Neural cell (in vitro differentiated cells): ENCODE measurements around the gene MRPL52.

Source experiments
- EP300 ChIP-seq: fragments of 450-650 bp; conservative IDR thresholded peaks from 2 replicates; pipeline ENCODE4 v1.6.1; 2014; ENCODE audit warnings: antibody characterized with exemption, mild to moderate bottlenecking, moderate library complexity; ENCODE audit not compliant: poor library complexity, severe bottlenecking
- EZH2 ChIP-seq: fragments of 200-600, 300-800 bp; shearing (Covaris generic), sonication (generic); IDR thresholded peaks from 2 replicates; pipeline ENCODE4 v1.6.1; 2014; ENCODE audit warnings: antibody characterized with exemption, low read length, borderline replicate concordance, mild to moderate bottlenecking; ENCODE audit not compliant: insufficient read depth, poor library complexity, severe bottlenecking
- POLR2AphosphoS5 ChIP-seq: IDR thresholded peaks from 2 replicates; pipeline ENCODE4 v1.6.1; 2012
- RAD21 ChIP-seq: fragments of 450-650 bp; conservative IDR thresholded peaks from 2 replicates; pipeline ENCODE4 v1.6.1; 2014; ENCODE audit warnings: antibody characterized with exemption, mild to moderate bottlenecking, moderate library complexity
- SMC3 ChIP-seq: fragments of 450-650 bp; conservative IDR thresholded peaks from 2 replicates; pipeline ENCODE4 v1.6.1; 2014; ENCODE audit warnings: antibody characterized with exemption, mild to moderate bottlenecking, moderate library complexity; ENCODE audit not compliant: poor library complexity
- TAF1 ChIP-seq: IDR thresholded peaks from 2 replicates; pipeline ENCODE4 v1.6.1; 2012; ENCODE audit warnings: low read depth
- TF ChIP-seq, protein P1 (sequence below): fragments of 450-650 bp; IDR thresholded peaks from 2 replicates; pipeline ENCODE4 v1.5.1; 2014; ENCODE audit warnings: antibody characterized with exemption, mild to moderate bottlenecking, moderate library complexity; ENCODE audit not compliant: poor library complexity, severe bottlenecking
- TF ChIP-seq, protein P2 (sequence below): IDR thresholded peaks from 2 replicates; pipeline ENCODE4 v1.6.1; 2012; ENCODE audit warnings: borderline replicate concordance

DNA sequence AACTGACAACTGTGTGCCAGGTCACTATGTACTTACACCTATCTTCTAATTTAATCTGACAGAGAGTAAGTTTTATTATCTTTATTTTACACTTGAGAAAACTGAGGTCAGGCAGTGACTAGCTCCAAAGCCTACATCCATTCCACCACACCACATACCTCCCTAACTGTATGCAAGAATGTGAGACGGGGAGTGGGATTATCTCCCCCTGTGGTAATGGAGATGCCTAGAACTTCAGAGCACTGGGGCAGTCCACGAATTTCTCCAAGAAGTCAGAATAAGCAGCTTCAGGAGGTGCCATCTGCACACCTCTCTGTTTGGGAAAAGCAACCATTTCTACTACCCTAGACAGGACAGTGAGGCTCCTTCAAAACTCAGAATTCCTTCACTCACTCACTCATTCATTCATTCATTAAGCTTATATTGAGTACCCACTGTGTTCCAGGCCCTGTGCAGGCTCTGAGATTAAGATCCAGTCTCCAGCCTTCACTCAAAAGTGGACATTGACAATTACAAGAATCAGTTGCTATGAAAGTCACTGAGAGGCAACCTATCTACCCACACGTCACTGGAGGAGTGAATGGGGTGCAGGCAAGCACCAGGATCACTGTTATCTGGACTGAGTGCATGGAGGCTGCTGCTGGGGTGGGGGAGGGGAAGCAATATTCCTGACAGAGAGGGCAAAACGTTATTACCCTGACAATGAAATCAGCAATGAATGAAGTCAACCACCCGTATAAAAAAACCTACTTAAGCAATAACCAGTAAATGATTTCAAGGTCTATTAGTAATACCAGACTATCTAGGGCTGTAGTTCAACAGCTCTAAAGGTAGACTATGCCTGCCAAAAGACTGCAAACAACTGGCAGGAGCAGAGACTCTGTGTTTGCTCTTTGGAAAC lies 32.4 kb upstream of the MRPL52 start:
- TF ChIP-seq, protein P1, sequence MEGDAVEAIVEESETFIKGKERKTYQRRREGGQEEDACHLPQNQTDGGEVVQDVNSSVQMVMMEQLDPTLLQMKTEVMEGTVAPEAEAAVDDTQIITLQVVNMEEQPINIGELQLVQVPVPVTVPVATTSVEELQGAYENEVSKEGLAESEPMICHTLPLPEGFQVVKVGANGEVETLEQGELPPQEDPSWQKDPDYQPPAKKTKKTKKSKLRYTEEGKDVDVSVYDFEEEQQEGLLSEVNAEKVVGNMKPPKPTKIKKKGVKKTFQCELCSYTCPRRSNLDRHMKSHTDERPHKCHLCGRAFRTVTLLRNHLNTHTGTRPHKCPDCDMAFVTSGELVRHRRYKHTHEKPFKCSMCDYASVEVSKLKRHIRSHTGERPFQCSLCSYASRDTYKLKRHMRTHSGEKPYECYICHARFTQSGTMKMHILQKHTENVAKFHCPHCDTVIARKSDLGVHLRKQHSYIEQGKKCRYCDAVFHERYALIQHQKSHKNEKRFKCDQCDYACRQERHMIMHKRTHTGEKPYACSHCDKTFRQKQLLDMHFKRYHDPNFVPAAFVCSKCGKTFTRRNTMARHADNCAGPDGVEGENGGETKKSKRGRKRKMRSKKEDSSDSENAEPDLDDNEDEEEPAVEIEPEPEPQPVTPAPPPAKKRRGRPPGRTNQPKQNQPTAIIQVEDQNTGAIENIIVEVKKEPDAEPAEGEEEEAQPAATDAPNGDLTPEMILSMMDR, result no peak
- TF ChIP-seq TAF1 (no peak), POLR2AphosphoS5 (no peak), RAD21 (no peak), EZH2 (no peak), EP300 (no peak), SMC3 (no peak)
- TF ChIP-seq, protein P2, sequence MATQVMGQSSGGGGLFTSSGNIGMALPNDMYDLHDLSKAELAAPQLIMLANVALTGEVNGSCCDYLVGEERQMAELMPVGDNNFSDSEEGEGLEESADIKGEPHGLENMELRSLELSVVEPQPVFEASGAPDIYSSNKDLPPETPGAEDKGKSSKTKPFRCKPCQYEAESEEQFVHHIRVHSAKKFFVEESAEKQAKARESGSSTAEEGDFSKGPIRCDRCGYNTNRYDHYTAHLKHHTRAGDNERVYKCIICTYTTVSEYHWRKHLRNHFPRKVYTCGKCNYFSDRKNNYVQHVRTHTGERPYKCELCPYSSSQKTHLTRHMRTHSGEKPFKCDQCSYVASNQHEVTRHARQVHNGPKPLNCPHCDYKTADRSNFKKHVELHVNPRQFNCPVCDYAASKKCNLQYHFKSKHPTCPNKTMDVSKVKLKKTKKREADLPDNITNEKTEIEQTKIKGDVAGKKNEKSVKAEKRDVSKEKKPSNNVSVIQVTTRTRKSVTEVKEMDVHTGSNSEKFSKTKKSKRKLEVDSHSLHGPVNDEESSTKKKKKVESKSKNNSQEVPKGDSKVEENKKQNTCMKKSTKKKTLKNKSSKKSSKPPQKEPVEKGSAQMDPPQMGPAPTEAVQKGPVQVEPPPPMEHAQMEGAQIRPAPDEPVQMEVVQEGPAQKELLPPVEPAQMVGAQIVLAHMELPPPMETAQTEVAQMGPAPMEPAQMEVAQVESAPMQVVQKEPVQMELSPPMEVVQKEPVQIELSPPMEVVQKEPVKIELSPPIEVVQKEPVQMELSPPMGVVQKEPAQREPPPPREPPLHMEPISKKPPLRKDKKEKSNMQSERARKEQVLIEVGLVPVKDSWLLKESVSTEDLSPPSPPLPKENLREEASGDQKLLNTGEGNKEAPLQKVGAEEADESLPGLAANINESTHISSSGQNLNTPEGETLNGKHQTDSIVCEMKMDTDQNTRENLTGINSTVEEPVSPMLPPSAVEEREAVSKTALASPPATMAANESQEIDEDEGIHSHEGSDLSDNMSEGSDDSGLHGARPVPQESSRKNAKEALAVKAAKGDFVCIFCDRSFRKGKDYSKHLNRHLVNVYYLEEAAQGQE, result no peak
